ENCODE results near the gene ZP1.

ZP1 gene

GRCh38 chr11:60844045-60844869 lies 23.1 kb upstream of the ZP1 start:
- DNase-seq (ENCODE audit: extremely low read depth in 1 of 2, low read depth in 1 of 2): no peak

- DNase-seq (ENCODE audit: extremely low read depth in 1 of 2, low read depth in 1 of 2): no peak
Observed at GRCh38 chr11:60844870-60845221, 22.5 kb upstream of the ZP1 start.

- DNase-seq (ENCODE audit: extremely low read depth in 1 of 2, low read depth in 1 of 2): no peak
Observed at GRCh38 chr11:60845338-60845737, 22.0 kb upstream of the ZP1 start.

- no peak for DNase-seq (ENCODE audit: extremely low read depth in 1 of 2, low read depth in 1 of 2)
Observed at GRCh38 chr11:60847281-60847680, 20.1 kb upstream of the ZP1 start.

DNA sequence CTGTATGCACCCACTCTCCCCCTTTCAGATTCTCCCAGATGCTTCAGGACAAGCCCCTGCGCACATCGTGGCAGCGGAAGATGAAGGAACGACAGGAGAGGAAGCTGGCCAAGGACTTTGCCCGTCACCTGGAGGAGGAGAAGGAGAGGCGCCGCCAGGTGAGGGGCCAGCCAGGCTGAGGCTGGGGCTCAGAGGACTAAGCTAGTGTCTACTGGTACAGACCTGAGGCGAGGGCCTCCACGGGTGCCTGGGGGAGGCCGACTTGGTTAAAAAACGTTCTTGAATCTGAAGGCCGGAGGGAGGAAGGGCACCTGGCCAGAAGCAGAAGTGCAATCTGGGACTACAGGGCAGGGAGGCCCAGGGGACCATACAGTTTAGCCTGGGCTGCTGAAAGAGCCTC lies 19.4 kb upstream of the ZP1 start:
- DNase-seq (ENCODE audit: extremely low read depth in 1 of 2, low read depth in 1 of 2): no peak

DNA sequence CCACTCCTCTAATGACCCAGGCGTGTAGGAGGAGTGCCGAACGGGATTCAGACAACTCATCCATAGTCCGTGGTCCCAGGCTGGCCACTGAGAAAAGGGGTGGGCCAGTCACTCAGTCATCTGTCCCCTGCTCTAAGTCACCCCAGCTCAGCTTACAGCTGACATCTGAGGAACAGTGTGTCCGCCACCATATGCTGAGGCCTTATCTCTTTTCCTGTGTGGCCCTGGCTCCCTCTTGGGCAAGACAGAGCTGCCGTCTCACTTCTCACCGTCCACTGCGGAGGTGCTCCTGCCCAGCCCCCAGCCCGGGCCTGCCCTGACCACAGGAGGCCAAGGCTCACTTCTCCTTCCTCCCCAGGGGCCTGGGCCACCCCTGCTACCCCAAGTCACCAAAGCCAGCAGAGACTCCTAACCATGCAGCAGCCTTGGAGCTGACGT lies 18.6 kb upstream of the ZP1 start:
- DNase-seq (ENCODE audit: extremely low read depth in 1 of 2, low read depth in 1 of 2): no peak

DNA sequence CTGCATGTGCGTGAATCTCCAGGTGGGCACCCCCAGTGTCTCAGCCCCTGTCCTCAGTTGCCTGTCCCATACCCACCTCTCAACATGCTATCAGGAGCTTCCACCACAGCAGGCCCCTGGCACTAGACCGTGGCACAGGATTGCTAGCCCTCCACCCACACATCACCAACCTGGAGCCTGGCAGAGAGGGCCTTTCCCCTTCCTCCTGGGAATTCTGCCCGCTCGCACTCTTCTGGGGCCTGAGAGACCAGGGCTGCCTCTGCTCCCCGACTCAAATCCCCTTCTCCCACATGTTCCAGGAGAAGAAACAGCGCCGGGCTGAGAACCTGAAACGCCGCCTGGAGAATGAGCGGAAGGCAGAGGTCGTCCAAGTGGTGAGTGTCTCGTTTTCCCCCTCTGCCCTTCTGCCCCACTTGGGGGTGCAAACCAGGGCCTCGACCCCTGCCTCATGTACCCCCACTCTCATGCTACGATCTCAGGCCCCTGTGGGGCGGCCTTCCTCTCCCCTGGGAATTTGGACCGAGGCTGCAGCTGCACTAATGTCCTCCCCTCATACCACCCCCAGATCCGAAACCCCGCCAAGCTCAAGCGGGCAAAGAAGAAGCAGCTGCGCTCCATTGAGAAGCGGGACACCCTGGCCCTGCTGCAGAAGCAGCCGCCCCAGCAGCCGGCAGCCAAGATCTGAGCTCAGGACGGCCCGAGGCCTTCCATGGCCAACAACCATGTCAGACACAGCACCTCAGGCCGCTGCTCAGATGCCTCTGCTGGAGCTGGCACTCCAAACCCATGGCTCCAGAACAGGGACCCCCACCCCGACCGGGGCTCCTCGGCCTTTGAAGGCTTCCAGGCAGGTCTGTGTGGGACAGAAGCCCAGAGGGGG lies 17.5 kb upstream of the ZP1 start:
- DNase-seq (ENCODE audit: extremely low read depth in 1 of 2, low read depth in 1 of 2): no peak

DNA sequence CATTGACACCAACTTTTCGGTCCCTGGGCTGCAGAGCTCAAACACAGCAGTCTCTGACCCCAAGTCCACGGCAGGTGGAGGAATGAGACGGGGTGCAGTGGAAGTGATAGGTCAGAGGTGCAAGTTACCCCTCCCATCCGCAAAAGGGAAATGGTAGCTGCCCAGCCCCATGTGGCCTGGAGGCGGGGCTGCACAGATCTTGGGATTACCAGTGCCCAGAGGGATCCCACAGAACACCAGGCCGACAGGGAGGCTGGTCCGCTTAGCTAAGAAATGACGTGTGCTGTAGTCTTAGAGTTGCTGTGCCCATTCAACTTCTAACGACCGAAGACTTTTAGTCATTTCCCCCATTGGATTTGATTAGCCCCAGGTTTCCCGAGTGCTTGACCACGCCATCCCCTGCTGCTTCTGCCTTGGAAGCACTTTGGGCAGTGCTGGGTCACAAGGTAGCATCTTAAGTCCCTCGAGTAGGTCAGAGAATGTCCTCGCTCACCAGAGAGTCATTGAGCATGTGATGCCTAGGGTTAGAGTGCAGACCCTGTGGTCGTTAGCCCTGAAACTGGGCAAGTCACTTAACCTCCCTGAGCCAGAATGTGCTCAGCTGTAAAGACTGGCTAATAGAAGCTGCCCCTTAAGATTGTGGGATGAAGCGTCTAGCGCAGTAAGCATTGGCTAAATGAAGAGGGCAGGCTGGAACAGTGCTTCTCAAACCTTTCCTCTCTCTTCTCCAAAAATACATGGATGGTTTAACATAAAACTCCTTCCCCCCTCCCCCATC lies 15.8 kb upstream of the ZP1 start:
- no peak for DNase-seq (ENCODE audit: extremely low read depth in 1 of 2, low read depth in 1 of 2)

GRCh38 chr11:60852117-60852981 lies 15.0 kb upstream of the ZP1 start:
- no peak for DNase-seq (ENCODE audit: extremely low read depth in 1 of 2, low read depth in 1 of 2)

- no peak for DNase-seq (ENCODE audit: extremely low read depth in 1 of 2, low read depth in 1 of 2)
Observed at GRCh38 chr11:60852982-60853950, 14.1 kb upstream of the ZP1 start.

DNA sequence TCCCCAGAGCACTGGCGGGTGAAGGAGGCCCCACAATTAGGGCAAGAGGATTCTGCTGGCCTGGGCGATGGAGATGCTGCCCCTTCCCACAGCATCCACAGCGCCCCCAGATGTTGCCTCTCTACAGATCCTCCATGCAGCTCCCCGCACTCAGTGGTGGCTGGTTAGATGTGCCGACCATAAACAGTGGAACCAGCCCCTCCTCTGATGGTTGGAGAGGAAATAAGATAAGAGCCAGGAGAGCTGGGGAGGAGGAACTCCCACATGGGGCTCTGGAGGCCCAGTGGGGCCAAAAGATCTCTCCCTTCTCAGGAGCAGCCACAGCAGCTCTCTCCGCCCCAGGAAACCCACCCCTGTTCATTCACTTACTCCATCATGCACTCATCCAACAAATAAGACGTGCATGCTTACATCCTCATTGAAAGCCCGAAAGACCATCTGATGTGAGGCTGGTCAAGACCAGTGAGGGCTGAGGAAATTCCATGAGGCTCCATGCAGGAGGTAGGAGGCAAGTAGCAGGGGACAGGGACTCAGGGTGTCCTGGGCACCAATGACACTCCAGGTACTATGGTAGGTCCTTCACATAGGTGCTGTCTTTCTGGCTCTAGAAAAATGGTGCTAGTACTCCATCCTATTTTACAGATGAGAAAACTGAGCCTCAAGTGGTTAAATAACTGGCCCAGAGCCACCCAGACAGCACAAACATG lies 13.0 kb upstream of the ZP1 start:
- DNase-seq (ENCODE audit: extremely low read depth in 1 of 2, low read depth in 1 of 2): no peak

- no peak for DNase-seq (ENCODE audit: extremely low read depth in 1 of 2, low read depth in 1 of 2)
Observed at GRCh38 chr11:60854847-60855725, 12.3 kb upstream of the ZP1 start.

- DNase-seq (ENCODE audit: extremely low read depth in 1 of 2, low read depth in 1 of 2): no peak
Observed at GRCh38 chr11:60855726-60856633, 11.4 kb upstream of the ZP1 start, which contains the start of gene PTGDR2. PTGDR2 (minus strand) TSS chr11:60855950; CDS start chr11:60853722, 2,228 bp downstream.

DNA sequence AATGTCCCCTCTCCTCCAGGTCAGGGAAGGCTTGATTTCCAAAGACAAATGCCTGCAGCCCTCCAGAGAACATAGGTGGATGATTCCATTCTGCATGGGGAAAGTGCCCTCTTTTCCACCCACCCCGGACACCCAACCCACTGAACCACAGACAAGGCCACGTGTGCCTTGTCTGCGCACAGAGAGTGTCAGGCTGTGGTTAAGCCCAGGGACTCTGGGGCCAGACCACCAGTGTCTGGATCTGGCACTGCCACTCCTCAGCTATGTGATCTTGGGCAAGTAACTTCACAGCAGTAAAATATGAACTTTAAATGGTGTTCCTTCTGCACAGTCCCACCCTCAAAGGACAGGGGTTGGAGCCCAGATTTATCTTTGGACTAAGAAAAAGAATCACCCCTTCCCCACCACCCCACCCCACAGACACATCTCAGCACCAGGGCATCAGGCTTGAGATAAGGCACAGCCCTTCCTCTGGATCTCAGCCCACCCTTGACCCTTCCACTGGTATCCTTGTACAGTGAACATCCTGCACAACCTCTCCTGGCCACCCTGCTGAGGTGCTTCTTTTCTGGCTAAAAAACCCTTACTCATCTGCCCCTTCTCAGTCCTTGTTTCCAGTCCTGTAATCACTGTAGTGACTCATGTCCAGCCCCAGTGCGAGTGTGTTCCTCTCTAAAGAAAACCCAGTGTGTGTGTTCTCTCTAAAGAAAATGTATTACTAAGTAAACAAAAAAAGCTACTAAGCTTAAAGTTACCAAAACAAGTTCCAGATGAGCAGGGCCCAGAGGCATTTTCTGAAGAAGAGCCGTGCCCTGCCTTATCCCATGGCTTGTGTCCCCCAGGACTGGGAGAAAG lies 9.7 kb upstream of the ZP1 start:
- DNase-seq (ENCODE audit: extremely low read depth in 1 of 2, low read depth in 1 of 2): no peak

DNA sequence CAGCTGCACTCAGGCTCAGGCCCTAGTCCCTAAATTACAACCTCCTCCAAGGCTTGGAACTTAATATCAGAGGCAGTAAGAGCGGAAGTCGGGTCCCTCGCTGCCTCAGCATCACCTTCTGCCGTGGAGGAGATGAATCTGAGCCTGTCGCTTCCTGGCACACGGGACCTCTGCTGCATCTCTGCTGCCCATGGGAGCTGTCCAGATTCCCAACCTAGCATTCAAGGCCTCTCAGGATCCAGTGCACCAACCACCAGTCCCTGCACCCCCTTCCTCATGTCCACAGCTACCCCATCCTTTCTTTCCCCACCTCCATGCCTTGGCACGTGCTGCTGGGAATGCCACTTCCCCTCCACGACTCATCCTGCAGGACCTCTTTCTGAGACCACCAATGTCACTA lies 9.1 kb upstream of the ZP1 start:
- DNase-seq (ENCODE audit: extremely low read depth in 1 of 2, low read depth in 1 of 2): no peak
